HTR-8/SVneo (cell line): ENCODE data around the gene TXNDC9.
"Not testable (repeated sequence)": the region's sequence is repeated elsewhere in the genome, so short reads cannot be mapped to it uniquely, and the experiment has no call there.

Experiments used
- DNase-seq: peaks from one replicate; pipeline ENCODE4 v3.0.0; 2011; ENCODE audit warnings: low spot score, mixed read lengths; ENCODE audit not compliant: insufficient read length
- FAIRE-seq: peaks from 2 replicates; lab custom pipeline; 2011; peaks lifted over from hg19 to GRCh38; lab: Jason Lieb, UNC

TXNDC9 gene

GRCh38 chr2:99337113-99338028 lies 1.2 kb upstream of the TXNDC9 start, which contains the start of gene EIF5B:
TSS of gene EIF5B (plus strand) at chr2:99337389. CDS start at chr2:99337555, 166 bp downstream.
- peak; percentile 96 for DNase-seq
- FAIRE-seq = peak; percentile 62

- DNase-seq = no peak
- no peak for FAIRE-seq
These were observed 625 bp upstream of the TXNDC9 start for GRCh38 chr2:99336804-99337112.

DNA sequence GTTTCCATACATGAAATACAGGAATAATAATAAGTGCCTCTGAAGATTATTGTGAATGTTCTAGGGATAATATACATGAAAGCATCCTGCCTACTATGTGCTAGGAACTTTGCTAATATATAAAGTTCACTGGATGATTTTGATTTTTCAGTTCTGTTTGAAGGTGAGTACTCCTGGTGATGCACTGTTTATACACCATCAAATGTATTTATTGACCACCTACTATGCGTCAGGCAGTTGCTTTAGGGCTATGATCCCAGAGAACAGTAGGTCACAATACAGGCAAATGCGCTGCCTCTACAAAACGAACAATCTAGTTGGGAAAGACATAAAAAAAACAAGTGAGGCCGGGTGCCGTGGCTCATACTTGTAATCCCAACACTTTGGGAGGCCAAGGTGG lies 10.7 kb downstream of the TXNDC9 start:
- FAIRE-seq = no peak
- DNase-seq = no peak

GRCh38 chr2:99317873-99318200 lies 18.3 kb downstream of the TXNDC9 start:
- not testable (repeated sequence) for DNase-seq

GRCh38 chr2:99317161-99317872 lies 18.8 kb downstream of the TXNDC9 start:
- FAIRE-seq (no peak), DNase-seq (no peak)

More at GRCh38 chr2:99317873-99318200, 18.3 kb downstream of the TXNDC9 start:
- FAIRE-seq = not testable (repeated sequence)

- FAIRE-seq = peak; percentile 49
- not testable (repeated sequence) for DNase-seq
These were observed 35.0 kb downstream of the TXNDC9 start, which contains the start of gene LYG1 for GRCh38 chr2:99301097-99301496. TSS of gene LYG1 (minus strand) at chr2:99301197. CDS start at chr2:99295670, 5,527 bp downstream.

GRCh38 chr2:99299580-99299979 lies 36.6 kb downstream of the TXNDC9 start:
- DNase-seq = no peak
- peak; percentile 16 for FAIRE-seq

DNA sequence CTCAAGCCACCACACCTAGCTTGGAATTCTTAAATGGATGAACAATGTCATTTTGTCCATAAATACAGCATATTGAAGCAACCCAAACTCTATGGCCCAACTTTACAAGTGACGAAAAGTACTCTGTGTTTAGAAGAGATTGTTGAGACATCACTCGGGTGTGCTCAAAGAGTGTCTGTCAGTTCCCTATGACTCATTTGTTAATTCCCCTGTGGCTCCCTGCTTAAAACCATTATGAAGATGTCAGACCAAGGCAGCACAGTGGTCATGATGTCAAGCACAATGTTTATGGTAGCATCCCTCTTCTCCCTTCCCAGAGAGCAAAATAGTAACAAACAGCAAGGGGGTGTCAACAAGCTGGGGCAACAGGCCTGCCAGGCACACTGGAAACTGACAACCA lies 38.1 kb downstream of the TXNDC9 start:
- DNase-seq (no peak), FAIRE-seq (no peak)

GRCh38 chr2:99285526-99285925 lies 50.6 kb downstream of the TXNDC9 start:
- DNase-seq = no peak
- no peak for FAIRE-seq

- DNase-seq (no peak), FAIRE-seq (no peak)
These were observed 56.0 kb downstream of the TXNDC9 start for GRCh38 chr2:99279969-99280695.

DNA sequence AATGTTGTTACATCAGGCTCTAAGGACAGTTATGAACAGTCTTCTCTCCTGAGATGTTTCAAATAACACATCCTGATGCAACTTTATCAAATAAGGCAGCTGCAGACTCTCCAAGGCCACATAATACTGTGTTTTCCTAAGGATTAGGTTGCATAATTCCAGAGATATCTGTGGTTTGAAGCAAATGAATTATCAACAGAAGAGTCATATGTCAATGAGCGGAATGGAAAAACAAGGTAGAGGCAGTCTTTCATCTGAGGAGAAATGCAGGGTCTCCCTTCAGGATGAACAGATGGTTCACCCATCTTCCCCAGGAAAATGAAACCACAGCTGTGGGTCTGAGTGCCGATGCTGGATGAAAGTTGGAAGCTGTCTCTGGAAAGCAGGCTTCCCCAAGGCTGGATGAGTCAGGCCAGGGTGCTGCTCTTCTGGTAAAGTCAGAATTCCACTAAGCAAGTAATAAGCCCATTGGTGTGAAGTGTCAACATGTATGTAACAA lies 57.3 kb downstream of the TXNDC9 start:
- FAIRE-seq = peak; percentile 98
- peak; percentile 84 for DNase-seq

DNA sequence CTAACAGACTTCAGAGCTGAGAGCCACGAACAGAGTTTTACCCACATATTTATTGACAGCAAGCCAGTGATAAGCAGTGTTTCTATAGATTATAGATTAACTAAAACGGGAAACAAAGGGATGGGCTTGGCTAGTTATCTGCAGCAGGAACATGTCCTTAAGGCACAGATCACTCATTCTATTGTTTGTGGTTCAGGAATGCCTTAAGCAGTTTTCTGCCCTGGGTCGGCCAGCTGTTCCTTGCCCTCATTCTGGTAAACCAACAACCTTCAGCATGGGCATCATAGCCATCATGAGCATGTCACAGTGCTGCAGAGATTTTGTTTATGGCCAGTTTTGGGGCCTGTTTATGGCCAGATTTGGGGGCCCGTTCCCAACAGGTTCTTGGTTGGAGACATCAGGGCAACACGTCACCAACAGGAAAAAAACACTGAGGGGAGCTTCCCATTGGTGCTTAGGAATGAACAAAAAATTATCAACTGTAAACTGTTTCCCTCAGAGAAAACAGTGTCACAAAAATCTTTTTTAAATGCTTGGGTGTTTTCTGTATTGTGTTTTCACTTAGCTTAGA lies 57.9 kb downstream of the TXNDC9 start:
- DNase-seq, FAIRE-seq: not testable (repeated sequence)

- DNase-seq (no peak), FAIRE-seq (no peak)
These were observed 60.3 kb downstream of the TXNDC9 start for GRCh38 chr2:99275882-99276281.
